Endothelial cell of umbilical vein (primary cell): ENCODE measurements around the gene SLC26A8.

Experiments used
- CTCF ChIP-seq, 2 donors: IDR thresholded peaks; 1 replicate in 1 of 2; 2 replicates in 1 of 2; pipeline ENCODE4 v1.5.1; 2011; ENCODE audit warnings: low read length in 2 of 2, mild to moderate bottlenecking in 2 of 2, moderate library complexity in 2 of 2, control low read depth in 1 of 2, inconsistent platforms in 1 of 2, low read depth in 1 of 2; ENCODE audit not compliant: insufficient read depth in 1 of 2; ENCODE audit errors: extremely low read depth in 1 of 2
- MAX ChIP-seq: IDR thresholded peaks from 2 replicates; pipeline ENCODE4 v1.6.1; 2011; ENCODE audit not compliant: insufficient read depth, insufficient read length
- POLR2A ChIP-seq: IDR thresholded peaks from 2 replicates; pipeline ENCODE4 v1.6.1; 2012; ENCODE audit warnings: low read depth, mild to moderate bottlenecking, control low read depth, low read length

GRCh38 chr6:35922139-35922554, 102.3 kb downstream of the SLC26A8 start:
- TF ChIP-seq CTCF (IDR thresholded peaks at IDR 0.05; ENCODE audit: extremely low read depth in 1 of 2, insufficient read depth in 1 of 2, low read depth in 1 of 2, low read length in 2 of 2) (no peak), POLR2A (no peak), MAX (no peak)
